Activated CD4-positive, alpha-beta T cell treated with anti-CD3 and anti-CD28 coated beads, Interleukin-2, amount 50 U/mL, for 16 hours (primary cell): ENCODE results near the gene MTHFD1.

Experiments
- DNase-seq: peaks from one replicate; pipeline ENCODE4 v3.0.0-alpha.2; 2020

The MTHFD1 gene

GRCh38 chr14:64496764-64497163, 108.6 kb downstream of the MTHFD1 start:
- no peak for DNase-seq

DNA sequence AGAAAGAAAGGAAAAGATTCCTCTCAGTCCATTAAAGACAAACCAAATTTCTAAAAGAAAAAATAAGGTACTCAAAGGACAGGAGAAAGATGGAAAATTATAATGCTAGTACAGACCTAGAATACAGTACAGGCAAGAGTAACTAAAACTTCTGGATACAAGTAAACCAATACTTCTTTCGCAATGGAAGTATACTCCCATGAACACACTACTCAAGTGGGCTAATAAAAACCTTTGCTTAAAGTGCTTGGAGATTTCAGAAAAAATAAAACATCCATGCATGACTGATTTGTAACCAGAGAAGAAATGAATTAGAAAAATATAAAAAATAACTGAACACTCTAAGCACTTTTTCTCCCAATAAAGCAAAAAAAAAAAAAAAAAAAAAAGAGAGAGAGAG, 111.9 kb downstream of the MTHFD1 start:
- no peak for DNase-seq

DNA sequence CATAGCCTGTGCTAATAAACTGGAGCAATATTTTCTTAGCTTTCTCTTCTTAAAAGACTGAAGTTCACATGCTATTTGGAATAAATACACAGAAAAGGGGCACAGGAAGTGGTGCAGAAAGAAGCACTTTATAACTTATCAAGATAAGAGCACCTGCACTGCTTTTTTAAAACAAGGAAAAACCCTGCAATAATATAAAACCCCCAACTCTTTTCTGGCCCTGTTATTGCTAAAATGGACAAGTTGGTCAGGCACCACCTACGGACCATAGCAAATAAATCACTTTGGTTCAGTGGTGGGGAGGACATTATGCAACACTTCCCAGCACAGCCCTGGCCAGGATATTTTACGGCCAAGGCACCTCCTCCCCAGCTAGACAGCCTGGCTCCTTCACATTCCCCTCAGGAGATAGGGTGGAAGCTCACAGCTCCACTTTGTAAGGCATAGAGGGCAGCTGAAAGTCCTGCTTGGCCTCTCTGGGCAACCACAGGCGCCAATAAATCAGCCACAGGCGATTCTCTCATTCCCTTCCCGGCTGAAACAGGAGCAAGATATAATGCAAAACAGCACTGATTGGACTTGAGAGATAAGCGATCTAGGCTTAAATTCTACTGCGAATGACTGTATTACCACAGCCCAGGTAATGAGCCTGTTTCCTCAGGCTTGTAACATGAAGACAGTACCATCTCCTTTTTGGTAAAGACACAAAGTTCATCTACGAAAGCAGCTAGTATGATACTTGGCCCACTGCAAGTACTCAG, 113.4 kb downstream of the MTHFD1 start:
- peak; percentile 18 for DNase-seq

GRCh38 chr14:64502456-64502855, 114.3 kb downstream of the MTHFD1 start:
- peak; percentile 29 for DNase-seq

- DNase-seq = peak; percentile 20
Measured at GRCh38 chr14:64502887-64503433, 114.8 kb downstream of the MTHFD1 start.

GRCh38 chr14:64503434-64504309, 115.5 kb downstream of the MTHFD1 start, which contains the start of gene ZBTB25:
Gene ZBTB25, minus strand, starts transcription at chr14:64503838. Its CDS starts 13,305 bp downstream, at chr14:64490533.
- peak; percentile 97 for DNase-seq

- peak; percentile 90 for DNase-seq
Measured at GRCh38 chr14:64504310-64504896, 116.2 kb downstream of the MTHFD1 start, which contains the start of gene ZBTB1. Gene ZBTB1, plus strand, starts transcription at chr14:64504770. Its CDS starts 16,735 bp downstream, at chr14:64521505.

- DNase-seq = peak; percentile 93
Measured at GRCh38 chr14:64504897-64505794, 117.0 kb downstream of the MTHFD1 start.

GRCh38 chr14:64506721-64507120, 118.6 kb downstream of the MTHFD1 start:
- peak; percentile 24 for DNase-seq

DNA sequence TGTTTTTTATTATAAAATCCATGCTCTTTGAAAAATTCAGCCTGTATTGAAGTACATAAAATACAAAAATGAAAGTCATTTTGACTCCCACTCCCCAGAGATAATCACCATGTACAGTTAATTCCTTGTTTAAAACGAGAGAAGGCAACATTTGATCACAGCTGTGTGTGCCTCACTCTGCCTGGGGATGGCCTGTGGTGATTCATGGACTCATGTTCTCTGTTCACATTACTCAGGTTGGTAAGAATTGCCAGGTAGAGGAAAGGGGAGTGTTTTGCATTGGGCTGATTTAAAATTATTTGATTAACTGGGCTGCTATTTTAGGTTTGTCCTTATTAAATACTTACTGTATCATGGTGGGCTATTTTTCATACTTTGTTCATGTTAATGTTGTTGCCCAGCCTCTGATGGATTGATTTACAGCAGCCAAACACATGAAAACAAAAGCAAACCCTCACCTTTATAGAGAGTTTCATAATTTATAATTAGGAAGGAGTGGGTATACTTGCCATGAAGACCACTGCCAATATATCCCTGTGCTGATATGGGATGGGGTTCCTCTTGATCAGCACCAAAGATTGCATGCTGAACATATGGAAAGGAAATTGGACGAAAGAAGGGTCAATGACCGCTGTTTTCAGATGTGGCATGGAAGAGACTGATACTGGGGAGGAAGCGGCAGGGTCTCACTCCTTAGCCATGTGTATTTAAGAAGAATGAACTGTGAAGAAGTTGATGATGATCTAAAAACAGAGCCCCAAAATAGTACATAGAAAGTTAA, 119.4 kb downstream of the MTHFD1 start:
- peak; percentile 51 for DNase-seq

DNA sequence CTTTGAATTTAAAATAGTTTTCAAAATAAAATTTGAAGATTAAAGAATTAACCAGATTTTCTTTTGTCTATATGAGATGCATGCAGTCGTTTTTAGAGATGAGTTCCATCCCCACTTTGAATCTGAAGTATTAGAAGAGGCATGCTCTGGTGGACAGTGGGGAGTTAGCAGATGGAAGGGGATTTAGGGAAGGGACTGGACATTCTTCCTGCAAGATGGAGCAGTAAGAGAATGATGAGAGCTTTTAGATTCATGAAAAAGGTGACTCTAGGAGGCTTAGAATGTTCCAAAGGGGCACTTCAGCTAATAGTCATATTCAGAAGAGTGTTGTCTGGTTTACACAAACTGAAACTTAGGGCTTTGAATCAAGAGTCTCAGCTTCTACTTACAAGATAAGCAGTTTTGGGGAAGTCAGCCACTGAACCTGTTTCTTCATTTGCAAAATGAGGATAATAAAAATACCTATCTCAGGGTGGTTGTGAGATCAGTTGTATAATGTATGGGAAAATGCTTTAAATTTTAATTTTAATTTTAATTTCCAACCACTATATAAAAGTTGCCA, 120.1 kb downstream of the MTHFD1 start:
- DNase-seq = peak; percentile 80

DNA sequence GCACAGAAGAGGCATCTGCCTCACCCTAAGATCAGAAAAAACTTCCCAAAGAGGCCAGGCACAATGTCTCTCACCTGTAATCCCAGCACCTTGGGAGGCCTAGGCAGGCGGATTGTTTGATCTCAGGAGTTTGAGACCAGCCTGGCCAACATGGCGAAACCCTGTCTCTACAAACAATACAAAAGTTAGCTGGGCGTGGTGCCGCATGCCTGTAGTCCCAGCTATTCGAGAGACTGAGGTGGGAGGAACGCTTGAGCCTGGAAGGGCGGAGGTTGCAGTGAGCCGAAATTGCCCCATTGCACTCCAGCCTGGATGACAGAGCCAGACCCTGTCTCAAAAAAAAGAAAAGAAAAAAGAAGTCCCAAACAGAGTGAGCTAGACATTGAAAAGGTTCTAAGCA, 120.9 kb downstream of the MTHFD1 start:
- DNase-seq = no peak
